RWPE2 (cell line): ENCODE data around the gene SLC12A3.

Experiments used
- ATAC-seq: fragments of 200-7000 bp; cut with Tn5 transposase; 3 replicates; pipeline ENCODE4 v1.9.1; 2021; ENCODE audit warnings: low read depth
- DNase-seq: peaks from one replicate; pipeline ENCODE4 v3.0.0-alpha.2; 2020; ENCODE audit warnings: low spot score
- H3K27ac ChIP-seq: fragments of 450-650 bp; 2 replicates; pipeline ENCODE4 v1.5.1; 2017; ENCODE audit warnings: mild to moderate bottlenecking; ENCODE audit not compliant: poor library complexity, severe bottlenecking
- H3K27me3 ChIP-seq: fragments of 250-450 bp; sonication (Bioruptor Pico); 2 replicates; pipeline ENCODE4 v1.5.1; 2021; ENCODE audit warnings: mild to moderate bottlenecking, moderate library complexity; ENCODE audit not compliant: insufficient read depth, poor library complexity, severe bottlenecking
- H3K36me3 ChIP-seq: fragments of 250-450 bp; sonication (Bioruptor Pico); 2 replicates; pipeline ENCODE4 v1.5.1; 2020; ENCODE audit warnings: low read depth, mild to moderate bottlenecking, moderate library complexity
- H3K4me1 ChIP-seq: fragments of 250-450 bp; sonication (Bioruptor Pico); 2 replicates; pipeline ENCODE4 v1.5.1; 2021; ENCODE audit warnings: mild to moderate bottlenecking, moderate library complexity; ENCODE audit not compliant: insufficient read depth, poor library complexity, severe bottlenecking
- H3K4me3 ChIP-seq: fragments of 250-450 bp; sonication (Bioruptor Pico); 2 replicates; pipeline ENCODE4 v1.5.1; 2021; ENCODE audit warnings: mild to moderate bottlenecking, moderate library complexity; ENCODE audit not compliant: severe bottlenecking
- H3K9me3 ChIP-seq: fragments of 250-450 bp; sonication (Bioruptor Pico); 2 replicates; pipeline ENCODE4 v1.5.1; 2021; ENCODE audit warnings: mild to moderate bottlenecking, moderate library complexity; ENCODE audit not compliant: severe bottlenecking
- TF ChIP-seq, protein P1 (sequence below): fragments of 450-650 bp; IDR thresholded peaks from one replicate; pipeline ENCODE4 v1.5.1; 2017; ENCODE audit warnings: mild to moderate bottlenecking, moderate library complexity; ENCODE audit not compliant: poor library complexity, severe bottlenecking

Gene SLC12A3

DNA sequence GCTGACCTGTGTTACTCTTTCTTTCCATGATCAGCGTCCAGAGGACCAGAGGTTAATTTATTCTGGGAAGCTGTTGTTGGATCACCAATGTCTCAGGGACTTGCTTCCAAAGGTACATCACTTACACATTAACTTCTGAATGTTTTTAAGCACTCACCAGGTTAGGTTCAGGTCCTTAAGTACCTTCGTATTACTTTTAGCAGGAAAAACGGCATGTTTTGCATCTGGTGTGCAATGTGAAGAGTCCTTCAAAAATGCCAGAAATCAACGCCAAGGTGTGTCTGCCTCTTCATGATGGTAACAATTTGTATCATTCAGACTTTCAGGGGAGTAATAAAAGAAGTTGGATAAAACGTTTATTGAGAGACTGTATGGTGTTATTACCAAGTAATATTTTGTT lies 70.2 kb downstream of the SLC12A3 start:
- Histone ChIP-seq H3K9me3 (no peaks in the 10 kb centered on the region), H3K27ac (peak overlapping the region; percentile 71), H3K36me3 (peaks cover 78% of the 10 kb centered on the region), H3K4me3 (peak overlapping the region; percentile 90), H3K4me1 (peaks cover 30% of the 10 kb centered on the region), H3K27me3 (no peaks in the 10 kb centered on the region)
- TF ChIP-seq, protein P1, sequence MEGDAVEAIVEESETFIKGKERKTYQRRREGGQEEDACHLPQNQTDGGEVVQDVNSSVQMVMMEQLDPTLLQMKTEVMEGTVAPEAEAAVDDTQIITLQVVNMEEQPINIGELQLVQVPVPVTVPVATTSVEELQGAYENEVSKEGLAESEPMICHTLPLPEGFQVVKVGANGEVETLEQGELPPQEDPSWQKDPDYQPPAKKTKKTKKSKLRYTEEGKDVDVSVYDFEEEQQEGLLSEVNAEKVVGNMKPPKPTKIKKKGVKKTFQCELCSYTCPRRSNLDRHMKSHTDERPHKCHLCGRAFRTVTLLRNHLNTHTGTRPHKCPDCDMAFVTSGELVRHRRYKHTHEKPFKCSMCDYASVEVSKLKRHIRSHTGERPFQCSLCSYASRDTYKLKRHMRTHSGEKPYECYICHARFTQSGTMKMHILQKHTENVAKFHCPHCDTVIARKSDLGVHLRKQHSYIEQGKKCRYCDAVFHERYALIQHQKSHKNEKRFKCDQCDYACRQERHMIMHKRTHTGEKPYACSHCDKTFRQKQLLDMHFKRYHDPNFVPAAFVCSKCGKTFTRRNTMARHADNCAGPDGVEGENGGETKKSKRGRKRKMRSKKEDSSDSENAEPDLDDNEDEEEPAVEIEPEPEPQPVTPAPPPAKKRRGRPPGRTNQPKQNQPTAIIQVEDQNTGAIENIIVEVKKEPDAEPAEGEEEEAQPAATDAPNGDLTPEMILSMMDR, result no peak
- no peak for ATAC-seq
- DNase-seq, result no peak

DNA sequence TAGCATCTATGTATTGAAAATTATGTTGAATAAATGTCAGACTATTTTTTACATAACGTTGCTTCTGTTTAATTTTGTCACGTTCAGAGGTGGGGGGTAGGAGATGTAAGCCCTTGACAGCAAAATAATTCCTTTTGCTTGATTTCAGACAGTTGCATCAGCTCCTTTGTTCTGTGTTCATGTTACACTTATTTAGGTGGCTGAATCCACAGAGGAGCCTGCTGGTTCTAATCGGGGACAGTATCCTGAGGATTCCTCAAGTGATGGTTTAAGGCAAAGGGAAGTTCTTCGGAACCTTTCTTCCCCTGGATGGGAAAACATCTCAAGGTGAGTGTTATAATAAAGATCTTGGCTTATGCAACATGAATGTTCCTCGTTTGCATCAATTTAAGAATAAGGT lies 71.5 kb downstream of the SLC12A3 start:
- Histone ChIP-seq H3K27ac (peak overlapping the region; percentile 71), H3K4me1 (peaks cover 27% of the 10 kb centered on the region), H3K27me3 (no peaks in the 10 kb centered on the region), H3K36me3 (peaks cover 91% of the 10 kb centered on the region), H3K4me3 (no peak overlapping the region), H3K9me3 (no peaks in the 10 kb centered on the region)
- TF ChIP-seq, protein P1, result no peak
- no peak for DNase-seq
- ATAC-seq, result no peak

DNA sequence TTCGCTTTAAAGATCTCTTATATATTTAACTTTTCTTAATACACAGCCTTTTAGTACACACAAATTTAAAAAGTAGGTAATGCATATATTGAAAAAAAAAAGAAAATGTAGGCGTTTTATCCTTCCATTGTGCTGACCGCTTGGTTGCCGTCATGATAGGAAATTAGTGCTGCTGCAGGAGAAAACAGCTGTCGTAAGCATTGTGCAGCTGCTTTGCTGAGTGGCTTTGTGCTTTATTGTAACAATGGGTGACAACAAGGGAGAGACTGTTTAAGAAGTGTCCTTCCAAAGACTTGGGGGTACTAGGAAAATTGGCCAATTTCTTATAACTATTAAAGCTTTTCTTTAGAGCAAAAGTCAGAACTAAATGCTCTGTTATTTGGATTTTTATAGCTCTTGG lies 71.9 kb downstream of the SLC12A3 start:
- Histone ChIP-seq H3K9me3 (no peaks in the 10 kb centered on the region), H3K4me1 (peaks cover 26% of the 10 kb centered on the region), H3K36me3 (peaks cover 96% of the 10 kb centered on the region), H3K27me3 (no peaks in the 10 kb centered on the region), H3K4me3 (no peak overlapping the region), H3K27ac (peak overlapping the region; percentile 71)
- TF ChIP-seq, protein P1, result no peak
- DNase-seq, result no peak
- ATAC-seq, result no peak

DNA sequence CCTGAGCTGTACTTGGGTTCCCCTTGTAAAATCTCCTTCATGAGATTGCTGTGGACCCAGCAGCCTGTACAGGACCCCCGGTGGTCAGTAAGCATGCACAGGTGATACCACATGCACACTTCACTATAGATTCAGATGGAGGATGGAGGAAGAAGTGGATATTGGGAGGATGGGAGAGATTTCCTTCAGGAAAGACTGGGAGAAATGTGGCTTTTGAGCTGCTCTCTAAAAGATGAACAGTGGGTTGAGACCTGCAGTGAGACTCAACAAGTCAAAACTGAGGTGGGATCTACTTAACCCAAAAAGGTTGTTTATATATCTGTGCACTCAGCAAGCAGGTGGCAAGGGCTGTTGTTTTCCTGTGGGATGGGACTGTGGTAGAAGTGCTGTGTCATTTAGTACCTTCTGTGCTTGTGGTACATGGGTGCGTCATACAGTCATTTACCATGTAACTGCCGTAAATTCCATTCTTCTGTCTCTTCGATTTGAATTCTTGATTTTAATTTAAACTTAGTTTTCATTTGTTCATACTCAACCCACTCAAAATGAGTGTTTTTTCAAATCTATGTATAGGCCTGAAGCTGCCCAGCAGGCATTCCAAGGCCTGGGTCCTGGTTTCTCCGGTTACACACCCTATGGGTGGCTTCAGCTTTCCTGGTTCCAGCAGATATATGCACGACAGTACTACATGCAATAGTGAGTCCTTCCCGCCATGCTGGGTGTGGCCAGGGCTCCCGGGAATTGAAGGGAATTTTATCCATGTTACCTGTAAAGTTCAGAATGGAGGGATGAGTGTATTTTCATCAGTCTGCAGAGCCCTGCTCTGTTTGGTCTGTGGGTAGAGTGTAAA lies 73.9 kb downstream of the SLC12A3 start:
- no peaks in the 10 kb centered on the region for H3K27me3 ChIP-seq
- H3K9me3 ChIP-seq, result no peaks in the 10 kb centered on the region
- H3K27ac ChIP-seq, result peak overlapping the region; percentile 2
- TF ChIP-seq, protein P1, result no peak
- H3K4me1 ChIP-seq, result peaks cover 26% of the 10 kb centered on the region
- H3K4me3 ChIP-seq, result no peak overlapping the region
- DNase-seq, result no peak
- peak; percentile 8; the same call in 1 of the 3 replicates for ATAC-seq
- H3K36me3 ChIP-seq, result peaks cover 99% of the 10 kb centered on the region

DNA sequence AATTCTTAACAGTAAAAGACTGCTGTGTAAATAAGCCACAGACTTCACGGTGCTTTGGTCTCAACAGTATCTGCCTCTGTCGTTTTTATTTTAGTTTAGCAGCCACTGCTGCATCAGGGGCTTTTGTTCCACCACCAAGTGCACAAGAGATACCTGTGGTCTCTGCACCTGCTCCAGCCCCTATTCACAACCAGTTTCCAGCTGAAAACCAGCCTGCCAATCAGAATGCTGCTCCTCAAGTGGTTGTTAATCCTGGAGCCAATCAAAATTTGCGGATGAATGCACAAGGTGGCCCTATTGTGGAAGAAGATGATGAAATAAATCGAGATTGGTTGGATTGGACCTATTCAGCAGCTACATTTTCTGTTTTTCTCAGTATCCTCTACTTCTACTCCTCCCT lies 74.8 kb downstream of the SLC12A3 start:
- DNase-seq (no peak), ATAC-seq (no peak)
- Histone ChIP-seq H3K4me3 (no peak overlapping the region), H3K27ac (no peak overlapping the region), H3K9me3 (no peaks in the 10 kb centered on the region), H3K36me3 (peaks cover 100% of the 10 kb centered on the region), H3K4me1 (peaks cover 29% of the 10 kb centered on the region), H3K27me3 (no peaks in the 10 kb centered on the region)
- TF ChIP-seq, protein P1, result no peak
